ENCODE results near the gene ASCL3.

Gene ASCL3

GRCh38 chr11:8910649-8911026, 32.2 kb downstream of the ASCL3 start:
- DNase-seq = no peak
- Histone ChIP-seq H2AFZ (ENCODE audit: low read length) (peak overlapping the region; percentile 85), H3K9ac (ENCODE audit: low read length) (peak overlapping the region; percentile 31; the same call in 1 of the 2 replicates), H3K4me1 (ENCODE audit: low read length) (peaks cover 14% of the 10 kb centered on the region), H3K9me2 (replicated peaks; ENCODE audit: insufficient read depth, low read length) (no peaks in the 10 kb centered on the region), H3K27me3 (replicated peaks; ENCODE audit: insufficient read depth, low read length) (no peaks in the 10 kb centered on the region), H3K79me2 (ENCODE audit: low read length) (peaks cover 10% of the 10 kb centered on the region; the same call in 1 of the 2 replicates), H3F3A (ENCODE audit: insufficient read depth, low read length) (peaks cover 13% of the 10 kb centered on the region; the same call in 1 of the 2 replicates), H4K20me1 (ENCODE audit: insufficient read depth, low read length) (no peaks in the 10 kb centered on the region), H3K4me3 (ENCODE audit: low read length) (peak overlapping the region; percentile 66), H3K9me3 (replicated peaks; ENCODE audit: insufficient read depth, low read length) (no peaks in the 10 kb centered on the region), H3K27ac (ENCODE audit: low read length) (no peak overlapping the region), H3K4me2 (ENCODE audit: low read depth, low read length) (peak overlapping the region; percentile 71), H3K36me3 (replicated peaks; ENCODE audit: insufficient read depth, low read length) (no peaks in the 10 kb centered on the region)
- TF ChIP-seq EZH2 (optimal IDR thresholded peaks at IDR 0.05; ENCODE audit: low read depth, low read length) = no peak
- TF ChIP-seq CTCF (IDR thresholded peaks at IDR 0.05; ENCODE audit: low read length) = no peak
- TF ChIP-seq EZH2phosphoT487 (IDR thresholded peaks at IDR 0.05; ENCODE audit: low read length) = no peak

GRCh38 chr11:8908099-8908498, 34.7 kb downstream of the ASCL3 start:
- Histone ChIP-seq H3K4me2 (ENCODE audit: low read depth, low read length) (no peak overlapping the region), H4K20me1 (ENCODE audit: insufficient read depth, low read length) (no peaks in the 10 kb centered on the region)

GRCh38 chr11:8907116-8907515, 35.7 kb downstream of the ASCL3 start:
- no peaks in the 10 kb centered on the region for H4K20me1 ChIP-seq (ENCODE audit: insufficient read depth, low read length)
- peaks cover 5% of the 10 kb centered on the region; the same call in 1 of the 2 replicates for H3K4me1 ChIP-seq (ENCODE audit: low read length)
- H3K9ac ChIP-seq (ENCODE audit: low read length) = no peak overlapping the region
- no peak for TF ChIP-seq EZH2 (optimal IDR thresholded peaks at IDR 0.05; ENCODE audit: low read depth, low read length)
- TF ChIP-seq CTCF (IDR thresholded peaks at IDR 0.05; ENCODE audit: low read length) = no peak
- TF ChIP-seq EZH2phosphoT487 (IDR thresholded peaks at IDR 0.05; ENCODE audit: low read length) = no peak
- H2AFZ ChIP-seq (ENCODE audit: low read length) = no peak overlapping the region
- H3K9me2 ChIP-seq (replicated peaks; ENCODE audit: insufficient read depth, low read length) = no peaks in the 10 kb centered on the region
- H3K27me3 ChIP-seq (replicated peaks; ENCODE audit: insufficient read depth, low read length) = no peaks in the 10 kb centered on the region
- H3K9me3 ChIP-seq (replicated peaks; ENCODE audit: insufficient read depth, low read length) = no peaks in the 10 kb centered on the region
- H3K36me3 ChIP-seq (replicated peaks; ENCODE audit: insufficient read depth, low read length) = no peaks in the 10 kb centered on the region
- H3K27ac ChIP-seq (ENCODE audit: low read length) = no peak overlapping the region
- peaks cover 5% of the 10 kb centered on the region; the same call in 1 of the 2 replicates for H3K79me2 ChIP-seq (ENCODE audit: low read length)
- no peak for DNase-seq
- no peak overlapping the region for H3K4me2 ChIP-seq (ENCODE audit: low read depth, low read length)
- H3F3A ChIP-seq (ENCODE audit: insufficient read depth, low read length) = no peaks in the 10 kb centered on the region
- H3K4me3 ChIP-seq (ENCODE audit: low read length) = no peak overlapping the region

More at GRCh38 chr11:8908099-8908498, 34.7 kb downstream of the ASCL3 start:
- Histone ChIP-seq H3K4me1 (ENCODE audit: low read length) (peaks cover 5% of the 10 kb centered on the region; the same call in 1 of the 2 replicates), H3K79me2 (ENCODE audit: low read length) (peaks cover 10% of the 10 kb centered on the region; the same call in 1 of the 2 replicates), H3K9me3 (replicated peaks; ENCODE audit: insufficient read depth, low read length) (no peaks in the 10 kb centered on the region), H3K9ac (ENCODE audit: low read length) (no peak overlapping the region), H3F3A (ENCODE audit: insufficient read depth, low read length) (0 out of 2 replicates have a peak, but pooled peaks cover 3% of the 10 kb centered on the region), H3K36me3 (replicated peaks; ENCODE audit: insufficient read depth, low read length) (no peaks in the 10 kb centered on the region), H3K27ac (ENCODE audit: low read length) (no peak overlapping the region), H3K27me3 (replicated peaks; ENCODE audit: insufficient read depth, low read length) (no peaks in the 10 kb centered on the region), H3K4me3 (ENCODE audit: low read length) (no peak overlapping the region), H2AFZ (ENCODE audit: low read length) (no peak overlapping the region), H3K9me2 (replicated peaks; ENCODE audit: insufficient read depth, low read length) (no peaks in the 10 kb centered on the region)
- TF ChIP-seq CTCF (IDR thresholded peaks at IDR 0.05; ENCODE audit: low read length) = no peak
- TF ChIP-seq EZH2 (optimal IDR thresholded peaks at IDR 0.05; ENCODE audit: low read depth, low read length) = no peak
- no peak for DNase-seq

Data from MM.1S (cell line).